NCI-H2171 (cell line): ENCODE data around the gene SLC19A1.

Experiments
- DNase-seq: peaks from one replicate; lab custom pipeline; 2025; lab: John Stamatoyannopoulos, UW

SLC19A1 gene

GRCh38 chr21:45542242-45542666, at the start of gene SLC19A1:
Gene SLC19A1 (minus strand): TSS chr21:45542440. CDS start chr21:45537959, 4,481 bp downstream.
- peak; percentile 67 for DNase-seq

GRCh38 chr21:45591619-45592207, 49.5 kb upstream of the SLC19A1 start:
- no peak for DNase-seq

DNA sequence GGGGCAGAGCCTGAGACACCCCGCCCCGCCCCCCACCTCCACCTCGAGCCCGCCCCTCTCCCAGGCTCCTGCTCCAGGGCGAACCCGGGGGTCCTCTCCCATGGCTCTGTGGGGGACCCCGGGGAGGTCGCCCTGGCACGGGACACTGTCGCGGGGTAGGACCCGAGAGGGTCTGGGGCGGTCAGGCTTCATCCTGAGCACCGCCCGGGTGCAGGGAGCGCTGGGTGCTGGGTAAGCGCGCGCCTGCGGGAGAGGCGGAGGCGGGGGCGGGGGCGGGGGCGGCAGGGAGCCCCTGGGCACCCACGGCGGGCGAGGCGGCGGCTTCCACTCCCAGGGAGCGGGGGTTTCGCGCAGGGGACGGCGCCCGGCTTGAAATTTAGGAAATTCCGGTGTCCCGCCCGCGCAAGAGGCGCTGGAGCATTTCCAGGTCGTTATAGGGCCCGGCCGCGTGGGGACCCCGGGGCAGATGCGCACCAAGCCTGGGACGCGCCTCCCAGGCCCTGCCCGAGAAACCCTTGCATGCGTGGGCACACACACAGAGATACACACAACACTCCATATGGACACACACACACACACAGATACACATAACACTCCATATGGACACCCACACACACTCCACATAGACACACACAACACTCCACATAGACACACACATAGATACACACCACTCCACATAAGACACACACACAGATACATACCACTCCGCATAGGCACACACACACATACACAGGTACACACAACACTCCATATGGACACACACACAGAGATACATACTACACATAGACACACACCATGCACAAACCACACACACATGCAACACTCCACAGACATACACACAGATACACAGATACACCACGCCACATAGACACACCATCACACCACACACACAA, 48.7 kb upstream of the SLC19A1 start:
- peak; percentile 12 for DNase-seq

GRCh38 chr21:45590246-45590725, 48.0 kb upstream of the SLC19A1 start:
- peak; percentile 9 for DNase-seq

DNA sequence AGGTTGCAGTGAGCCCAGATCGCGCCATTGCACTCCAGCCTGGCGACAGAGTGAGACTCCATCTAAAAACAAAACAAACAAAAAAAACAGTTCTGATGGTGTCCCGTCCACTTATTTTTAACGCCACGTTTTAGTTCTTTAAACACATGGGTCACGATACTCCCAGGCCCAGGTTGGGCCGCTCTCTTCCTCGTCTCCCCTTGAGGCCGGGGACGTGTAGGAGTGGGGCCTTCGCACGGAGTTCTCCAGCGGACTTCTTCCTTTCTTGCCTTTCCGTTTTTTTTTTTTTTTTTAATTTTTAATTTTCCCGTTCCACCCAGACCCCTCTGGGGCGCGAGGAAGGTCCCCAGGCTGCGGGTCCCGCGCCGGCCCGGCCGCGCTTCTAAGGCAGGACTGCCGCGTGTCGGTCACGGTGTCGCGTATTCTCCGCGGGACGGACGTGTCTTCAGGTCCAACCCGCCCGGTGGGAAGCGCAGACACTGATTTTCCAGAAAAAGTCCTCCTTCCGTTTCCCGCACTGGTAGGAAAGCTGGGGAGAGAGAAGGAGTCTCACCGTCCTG, 47.5 kb upstream of the SLC19A1 start:
- no peak for DNase-seq

DNA sequence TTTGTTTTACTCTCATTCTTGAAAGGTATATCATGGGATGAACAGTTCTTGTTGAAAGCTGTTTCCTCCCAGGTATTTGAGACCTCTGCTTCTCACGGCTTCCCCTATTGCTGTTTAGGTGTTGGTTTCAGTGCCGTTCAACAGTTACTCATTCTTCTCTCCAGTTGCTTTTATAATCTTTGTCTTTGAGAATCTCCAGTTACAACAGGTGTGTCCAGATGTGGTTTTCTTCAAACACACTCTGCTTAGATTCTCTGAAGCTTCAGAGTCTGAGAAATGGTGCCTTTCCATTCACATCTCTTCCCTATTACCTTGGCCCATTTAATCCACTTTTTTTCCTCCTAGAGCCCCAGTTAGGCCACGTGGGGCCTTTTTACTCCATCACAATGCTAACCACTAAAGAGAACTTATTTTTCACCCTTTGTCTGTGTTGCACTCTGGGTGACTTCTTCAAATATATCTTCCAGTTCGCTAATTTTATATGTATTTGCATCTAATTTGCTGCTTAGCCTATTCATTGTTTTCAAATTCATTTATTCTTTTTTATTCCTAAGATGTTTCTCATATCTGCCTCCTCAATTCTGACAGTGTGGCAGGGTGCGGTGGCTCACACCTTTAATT, 46.7 kb upstream of the SLC19A1 start:
- DNase-seq = no peak

DNA sequence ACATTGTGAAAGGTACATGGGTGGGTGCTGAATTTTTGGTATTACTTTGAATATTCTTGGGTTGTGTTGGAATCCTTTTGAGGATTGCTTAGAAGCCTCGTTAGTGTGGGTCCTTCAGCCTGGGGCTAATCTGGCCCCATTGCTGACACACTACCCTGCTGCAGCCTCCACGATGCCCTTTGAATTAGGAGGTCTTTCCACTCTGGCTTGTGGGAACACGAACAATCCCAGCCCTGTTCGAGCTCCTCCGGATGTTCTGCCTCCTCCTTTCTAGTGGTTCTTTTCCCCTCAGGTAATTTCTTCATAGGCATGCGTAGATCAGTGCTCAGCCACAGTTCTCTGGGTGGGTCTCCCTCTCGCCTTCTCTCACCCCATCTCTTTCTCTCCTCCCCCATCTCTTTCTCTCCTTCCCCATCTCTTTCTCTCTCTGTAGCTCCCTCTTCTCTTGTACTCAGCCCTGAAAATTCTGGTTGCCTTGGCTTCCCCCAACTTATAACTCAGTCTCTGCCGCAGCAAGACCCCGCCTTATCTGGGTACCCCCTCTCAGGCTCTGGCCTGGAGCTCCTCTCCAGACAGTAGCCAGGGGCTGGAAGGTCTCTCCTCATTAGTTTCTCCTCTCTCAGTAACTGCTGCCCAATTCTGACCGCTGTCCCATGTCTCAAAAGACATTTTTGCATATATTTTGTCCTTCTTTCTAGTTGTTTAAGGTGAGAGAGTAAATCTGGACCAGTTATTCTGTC, 46.0 kb upstream of the SLC19A1 start:
- DNase-seq = no peak

DNA sequence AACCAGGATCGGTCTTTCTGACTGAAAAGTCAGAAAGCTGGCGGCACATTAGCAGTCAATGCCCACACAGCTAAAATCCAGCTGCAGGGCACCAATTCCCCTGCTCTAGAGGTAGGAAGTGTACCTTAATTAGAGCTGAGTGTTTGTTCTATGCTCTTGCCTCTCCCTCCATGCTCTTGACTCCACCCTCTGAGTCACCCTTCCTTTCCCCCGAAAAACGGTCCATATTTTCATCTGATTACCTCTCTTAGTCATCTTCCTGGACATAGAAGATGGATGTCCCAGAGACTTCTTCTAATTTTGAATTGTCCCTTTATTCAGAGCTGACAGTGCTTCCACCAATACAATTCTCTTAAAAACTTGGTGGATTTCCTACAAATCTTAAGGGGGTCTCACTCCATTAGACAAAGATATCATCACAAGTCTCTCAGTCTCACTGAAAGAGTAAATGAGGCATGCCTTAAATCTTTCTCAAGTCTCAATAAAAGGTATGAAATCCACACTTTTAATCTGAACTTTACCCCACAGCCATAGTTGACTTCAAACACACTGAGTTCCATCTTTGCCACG, 44.1 kb upstream of the SLC19A1 start:
- no peak for DNase-seq

- no peak for DNase-seq
These were observed 42.5 kb upstream of the SLC19A1 start for GRCh38 chr21:45584786-45585185.

DNA sequence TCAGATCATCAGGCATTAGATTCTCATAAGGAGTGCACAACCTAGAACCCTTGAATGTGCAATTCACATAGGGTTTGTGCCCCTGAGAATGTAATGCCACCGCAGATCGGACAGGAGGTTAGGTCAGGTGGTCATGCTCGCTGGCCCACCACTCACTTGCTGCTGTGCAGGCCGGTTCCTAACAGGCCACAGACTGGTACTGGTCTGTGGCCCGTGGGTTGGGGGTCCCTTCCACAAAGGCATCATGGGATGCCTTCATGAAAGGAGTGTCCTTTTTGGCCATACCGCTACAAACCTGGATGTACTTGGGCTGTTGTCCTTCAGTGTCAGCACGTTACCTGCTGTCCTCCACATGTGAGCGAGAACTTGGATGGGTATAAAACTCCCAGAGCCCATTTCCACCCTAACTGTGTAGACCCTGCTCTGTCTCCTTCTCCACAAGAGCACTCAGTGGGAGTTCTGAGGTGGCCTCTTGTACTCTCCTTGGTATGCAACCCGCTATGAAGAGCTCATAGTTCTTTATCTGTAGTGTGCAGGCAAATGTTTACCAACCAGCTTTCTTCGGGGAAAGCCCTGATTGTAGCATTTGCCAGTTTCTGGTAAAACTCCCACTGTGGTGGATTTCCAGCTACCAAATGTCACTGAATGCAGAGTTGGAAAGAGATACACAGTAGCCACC, 41.7 kb upstream of the SLC19A1 start:
- DNase-seq = no peak

DNA sequence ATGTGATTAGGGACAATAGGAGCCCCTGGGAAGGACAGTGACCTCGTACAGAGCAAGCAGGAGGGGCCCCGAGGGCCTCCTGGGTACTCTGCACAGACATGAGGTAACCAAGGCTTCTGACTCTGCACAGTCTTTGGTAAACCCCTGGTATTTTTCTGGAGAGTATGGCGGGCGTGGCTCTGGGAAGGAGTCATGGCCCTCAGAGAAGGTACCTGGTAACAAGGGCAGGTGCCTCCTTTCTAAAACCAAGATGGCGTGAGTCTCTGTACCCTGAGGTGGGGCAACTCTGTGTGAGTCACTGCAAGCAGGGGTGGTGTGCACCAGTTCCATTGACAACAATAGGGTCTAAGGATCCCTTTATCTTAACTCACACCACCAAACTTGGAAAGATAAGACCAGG, 39.9 kb upstream of the SLC19A1 start:
- no peak for DNase-seq

- DNase-seq = no peak
These were observed 39.1 kb upstream of the SLC19A1 start for GRCh38 chr21:45581322-45581712.

GRCh38 chr21:45580576-45581321, 38.5 kb upstream of the SLC19A1 start:
- peak; percentile 11 for DNase-seq

GRCh38 chr21:45580181-45580575, 37.9 kb upstream of the SLC19A1 start:
- no peak for DNase-seq

DNA sequence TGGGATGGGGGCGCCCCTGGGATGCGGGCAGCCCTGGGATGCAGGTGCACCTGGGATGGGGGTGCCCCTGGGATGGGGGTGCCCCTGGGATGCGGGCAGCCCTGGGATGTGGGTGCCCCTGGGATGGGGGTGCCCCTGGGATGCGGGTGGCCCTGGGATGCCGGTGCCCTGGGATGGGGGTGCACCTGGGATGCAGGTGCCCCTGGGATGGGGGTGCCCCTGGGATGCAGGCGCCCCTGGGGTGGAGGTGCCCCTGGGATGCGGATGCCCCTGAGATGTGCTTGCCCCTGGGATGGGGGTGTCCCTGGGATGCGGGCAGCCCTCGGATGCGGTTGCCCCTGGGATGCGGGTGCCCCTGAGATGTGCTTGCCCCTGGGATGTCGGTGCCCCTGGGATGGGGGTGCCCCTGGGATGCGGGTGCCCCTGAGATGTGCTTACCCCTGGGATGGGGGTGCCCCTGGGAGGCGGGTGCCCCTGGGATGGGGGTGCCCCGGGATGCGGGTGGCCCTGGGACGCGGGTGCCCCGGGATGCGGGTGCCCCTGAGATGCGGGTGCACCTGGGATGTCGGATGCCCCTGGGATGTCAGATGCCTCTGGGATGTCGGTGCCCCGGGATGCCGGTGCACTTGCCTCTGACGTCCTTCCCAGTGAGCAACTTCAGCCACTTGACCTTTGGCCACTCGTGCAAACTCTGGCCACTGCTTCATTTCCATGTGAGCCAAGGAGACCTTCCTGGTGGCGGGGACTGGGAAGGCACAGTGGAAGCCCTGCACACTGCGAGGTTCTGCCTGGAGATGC, 37.3 kb upstream of the SLC19A1 start:
- DNase-seq = no peak

DNA sequence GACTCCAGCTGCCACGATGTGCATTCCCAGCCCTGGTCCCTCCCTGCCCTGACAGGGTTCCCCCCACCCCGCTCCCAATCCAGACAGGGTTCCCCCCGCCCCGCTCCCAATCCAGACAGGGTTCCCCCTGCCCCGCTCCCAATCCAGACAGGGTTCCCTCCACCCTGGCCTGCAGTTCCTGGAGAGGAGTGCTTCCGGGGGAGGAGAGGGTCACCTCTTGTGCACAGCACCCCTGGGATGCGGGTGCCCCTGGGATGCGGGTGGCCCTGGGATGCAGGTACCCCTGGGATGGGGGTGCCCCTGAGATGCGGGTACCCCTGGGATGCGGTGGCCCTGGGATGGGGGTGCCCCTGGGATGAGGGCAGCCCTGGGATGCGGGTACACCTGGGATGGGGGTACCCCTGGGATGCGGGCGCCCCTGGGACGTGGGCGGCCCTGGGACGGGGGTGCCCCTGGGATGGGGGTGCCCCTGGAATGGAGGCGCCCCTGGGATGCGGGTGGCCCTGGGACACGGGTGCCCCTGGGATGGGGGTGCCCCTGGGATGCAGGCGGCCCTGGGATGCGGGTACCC, 36.7 kb upstream of the SLC19A1 start:
- no peak for DNase-seq

- peak; percentile 17 for DNase-seq
These were observed 36.0 kb upstream of the SLC19A1 start for GRCh38 chr21:45578176-45578801.

- no peak for DNase-seq
These were observed 35.5 kb upstream of the SLC19A1 start for GRCh38 chr21:45577801-45578175.
